ENCODE measurements around the gene CST11.

GRCh38 chr20:23415959-23416583 lies 36.6 kb downstream of the CST11 start:
- TF ChIP-seq CTCF (IDR thresholded peaks at IDR 0.05) (no peak), MAX (CRISPR knock-in tag; IDR thresholded peaks at IDR 0.05) (no peak), ELF4 (CRISPR knock-in tag; IDR thresholded peaks at IDR 0.05; ENCODE audit: low read depth) (no peak), ZNF425 (CRISPR knock-in tag; conservative IDR thresholded peaks at IDR 0.05) (no peak), ZSCAN18 (CRISPR knock-in tag; IDR thresholded peaks at IDR 0.05) (no peak), NR2C2 (CRISPR knock-in tag; IDR thresholded peaks at IDR 0.05) (no peak), FOXP4 (CRISPR knock-in tag; IDR thresholded peaks at IDR 0.05) (no peak), SP1 (CRISPR knock-in tag; conservative IDR thresholded peaks at IDR 0.05) (no peak), ZBTB43 (CRISPR knock-in tag; IDR thresholded peaks at IDR 0.05) (no peak), NR3C1 (CRISPR knock-in tag; conservative IDR thresholded peaks at IDR 0.05; ENCODE audit: low read depth) (no peak), ATF1 (CRISPR knock-in tag; IDR thresholded peaks at IDR 0.05) (no peak), ZNF317 (CRISPR knock-in tag; IDR thresholded peaks at IDR 0.05; ENCODE audit: borderline replicate concordance, low read depth) (no peak), ESRRA (CRISPR knock-in tag; IDR thresholded peaks at IDR 0.05; ENCODE audit: borderline replicate concordance) (no peak)
